WTC11 (cell line): ENCODE results near the gene FAM234A.

Source experiments
- AFF4 ChIP-seq: sonication (generic); formaldehyde crosslinking; IDR thresholded peaks from 2 replicates; pipeline ENCODE4 v1.8.1; 2023; ENCODE audit warnings: mild to moderate bottlenecking, missing genetic modification reagents, borderline replicate concordance
- CTCF ChIP-seq: fragments of 200-600 bp; IDR thresholded peaks from 2 replicates; pipeline ENCODE4 v1.8.0; 2022; ENCODE audit warnings: antibody characterized with exemption
- ESRRA ChIP-seq: sonication (generic); formaldehyde crosslinking; IDR thresholded peaks from 2 replicates; pipeline ENCODE4 v1.8.1; 2022; ENCODE audit warnings: mild to moderate bottlenecking, missing genetic modification reagents, borderline replicate concordance
- ETV6 ChIP-seq: sonication (generic); formaldehyde crosslinking; IDR thresholded peaks from 2 replicates; pipeline ENCODE4 v1.8.1; 2022; ENCODE audit warnings: mild to moderate bottlenecking, missing genetic modification reagents
- HMGXB4 ChIP-seq: sonication (generic); formaldehyde crosslinking; IDR thresholded peaks from 2 replicates; pipeline ENCODE4 v1.8.1; 2023; ENCODE audit warnings: mild to moderate bottlenecking, moderate library complexity, missing genetic modification reagents
- NR1H2 ChIP-seq: sonication (generic); formaldehyde crosslinking; IDR thresholded peaks from 2 replicates; pipeline ENCODE4 v1.9.0; 2021; ENCODE audit warnings: mild to moderate bottlenecking, moderate library complexity, missing genetic modification reagents
- SMAD3 ChIP-seq: sonication (generic); formaldehyde crosslinking; IDR thresholded peaks from 2 replicates; pipeline ENCODE4 v1.8.0; 2022; ENCODE audit warnings: missing genetic modification reagents, mild to moderate bottlenecking, borderline replicate concordance
- TCF7 ChIP-seq: sonication (generic); formaldehyde crosslinking; IDR thresholded peaks from 2 replicates; pipeline ENCODE4 v1.8.0; 2022; ENCODE audit warnings: mild to moderate bottlenecking, low read depth, missing genetic modification reagents, moderate library complexity
- TEAD4 ChIP-seq: sonication (generic); formaldehyde crosslinking; IDR thresholded peaks from 2 replicates; pipeline ENCODE4 v1.8.0; 2022; ENCODE audit warnings: mild to moderate bottlenecking, missing genetic modification reagents
- TP53 ChIP-seq: sonication (generic); formaldehyde crosslinking; IDR thresholded peaks from 2 replicates; pipeline ENCODE4 v1.8.1; 2023; ENCODE audit warnings: mild to moderate bottlenecking, missing genetic modification reagents
- ZNF281 ChIP-seq: sonication (generic); formaldehyde crosslinking; IDR thresholded peaks from 2 replicates; pipeline ENCODE4 v1.8.0; 2023; ENCODE audit warnings: mild to moderate bottlenecking, missing genetic modification reagents
- ZNF512 ChIP-seq: sonication (generic); formaldehyde crosslinking; IDR thresholded peaks from 2 replicates; pipeline ENCODE4 v1.8.1; 2022; ENCODE audit warnings: missing genetic modification reagents, borderline replicate concordance
- ZSCAN18 ChIP-seq: fragments of 250-450 bp; sonication (Bioruptor Pico); IDR thresholded peaks from 2 replicates; pipeline ENCODE4 v2.1.2; 2022; ENCODE audit warnings: mild to moderate bottlenecking, moderate library complexity

GRCh38 chr16:270381-271255, 36.0 kb downstream of the FAM234A start:
- TF ChIP-seq CTCF, result no peak
- TF ChIP-seq ZNF281 (CRISPR knock-in tag), result no peak
- no peak for TF ChIP-seq AFF4 (CRISPR knock-in tag)
- no peak for TF ChIP-seq ETV6 (CRISPR knock-in tag)
- TF ChIP-seq TEAD4 (CRISPR knock-in tag), result no peak
- TF ChIP-seq NR1H2, result no peak
- no peak for TF ChIP-seq ZNF512 (CRISPR knock-in tag)
- no peak for TF ChIP-seq HMGXB4 (CRISPR knock-in tag)
- TF ChIP-seq TP53, result no peak
- no peak for TF ChIP-seq TCF7 (CRISPR knock-in tag)
- TF ChIP-seq ESRRA (CRISPR knock-in tag), result no peak
- no peak for TF ChIP-seq ZSCAN18
- no peak for TF ChIP-seq SMAD3 (CRISPR knock-in tag)
